Hepatocyte (in vitro differentiated cells): ENCODE measurements around the gene LIN7C. TPM values are rescaled to one million over a fixed set of nuclear protein-coding genes. Genes with fewer than 3 reads are reported as not detected.

ENCODE experiments used
- DNase-seq: peaks from one replicate; pipeline ENCODE4 v3.0.0-alpha.2; 2016; ENCODE audit warnings: low spot score
- H2AFZ ChIP-seq: fragments of 200-600 bp; sonication (generic); 2 replicates; pipeline ENCODE4 v1.6.0; 2016; ENCODE audit warnings: antibody characterized with exemption, mild to moderate bottlenecking
- H3K27ac ChIP-seq: fragments of 200-600 bp; sonication (generic); 2 replicates; pipeline ENCODE4 v1.5.1; 2016; ENCODE audit warnings: mild to moderate bottlenecking
- H3K27me3 ChIP-seq: fragments of 200-600 bp; sonication (generic); 2 replicates; pipeline ENCODE4 v1.6.1; 2016
- H3K36me3 ChIP-seq: fragments of 200-600 bp; sonication (generic); replicated peaks from 2 replicates; pipeline ENCODE4 v1.5.1; 2016; ENCODE audit warnings: low read depth; ENCODE audit not compliant: insufficient read depth
- H3K4me1 ChIP-seq: fragments of 200-600 bp; sonication (generic); 2 replicates; pipeline ENCODE4 v1.5.1; 2016; ENCODE audit warnings: mild to moderate bottlenecking, moderate library complexity; ENCODE audit not compliant: insufficient read depth
- H3K4me2 ChIP-seq: fragments of 200-600 bp; sonication (generic); 2 replicates; pipeline ENCODE4 v1.6.0; 2016
- H3K4me3 ChIP-seq: fragments of 200-600 bp; sonication (generic); 2 replicates; pipeline ENCODE4 v1.5.1; 2016; ENCODE audit warnings: mild to moderate bottlenecking
- H3K79me2 ChIP-seq: fragments of 200-600 bp; sonication (generic); 2 replicates; pipeline ENCODE4 v1.6.0; 2017; ENCODE audit warnings: mild to moderate bottlenecking
- H3K9me2 ChIP-seq: fragments of 200-600 bp; sonication (generic); replicated peaks from 2 replicates; pipeline ENCODE4 v1.6.0; 2017; ENCODE audit warnings: mild to moderate bottlenecking; ENCODE audit not compliant: insufficient read depth
- H3K9me3 ChIP-seq: fragments of 200-600 bp; sonication (generic); 2 replicates; pipeline ENCODE4 v1.5.1; 2016; ENCODE audit warnings: low read depth, mild to moderate bottlenecking
- H4K20me1 ChIP-seq: fragments of 200-600 bp; sonication (generic); 2 replicates; pipeline ENCODE4 v1.6.0; 2016; ENCODE audit warnings: mild to moderate bottlenecking; ENCODE audit not compliant: insufficient read depth, poor library complexity, severe bottlenecking
- EZH2 ChIP-seq: fragments of 200-600 bp; sonication (generic); IDR thresholded peaks from 2 replicates; pipeline ENCODE4 v1.6.1; 2016; ENCODE audit warnings: antibody characterized with exemption, mild to moderate bottlenecking, borderline replicate concordance
- EZH2phosphoT487 ChIP-seq: fragments of 200-600 bp; sonication (generic); IDR thresholded peaks from one replicate; pipeline ENCODE4 v1.6.1; 2018; ENCODE audit warnings: antibody characterized with exemption, mild to moderate bottlenecking, low read depth, moderate library complexity; ENCODE audit not compliant: unreplicated experiment, severe bottlenecking
- WGBS: methylation state at CpG from one replicate; pipeline ENCODE4 v1.1.6; 2016; ENCODE audit warnings: low lambda C conversion rate; ENCODE audit errors: missing lambda C conversion rate; 5-methylcytosine and 5-hydroxymethylcytosine counted together
- polyA plus RNA-seq: library from polyadenylated mRNA; unstranded; fragments of >200 nt; fragmentation: Nextera tagmentation; extraction: Ambion mirVana; gene quantifications from 2 replicates; pipeline ENCODE4 v1.2.1, GENCODE V29; 2016
- total RNA-seq: library from RNA; depleted of rRNA; stranded (reverse); fragments of >200 nt; gene quantifications from 2 replicates; pipeline ENCODE4 v1.2.3, GENCODE V29; 2014
- TF ChIP-seq, protein P1 (sequence below): fragments of 200-600 bp; sonication (generic); IDR thresholded peaks from 2 replicates; pipeline ENCODE4 v1.5.1; 2016; ENCODE audit warnings: antibody characterized with exemption, mild to moderate bottlenecking; ENCODE audit not compliant: poor library complexity

The LIN7C gene
- total and polyA plus RNA-seq, 2 experiments from 2014 or later = 22.4 to 55.5 TPM

DNA sequence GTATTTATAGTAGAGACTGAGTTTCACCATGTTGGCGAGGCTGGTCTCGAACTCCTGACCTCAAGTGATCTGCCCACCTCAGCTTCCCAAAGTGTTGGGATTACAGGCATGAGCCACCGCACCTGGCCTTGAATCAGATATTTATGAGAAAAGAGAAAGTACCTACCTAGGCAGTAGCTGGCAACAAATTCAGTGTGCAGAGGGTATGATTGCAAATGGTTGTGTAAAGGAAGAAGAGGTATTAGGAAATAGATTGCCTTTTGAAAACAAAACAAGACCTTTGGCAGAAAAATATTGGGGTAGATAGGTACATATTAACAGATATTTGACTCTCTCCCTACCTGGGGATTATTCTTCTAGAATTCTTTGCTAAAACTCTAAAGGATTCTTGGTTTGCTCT is 38.5 kb upstream of the LIN7C start:
- DNase-seq = no peak
- no peak overlapping the region for H3K4me3 ChIP-seq
- no peak overlapping the region for H3K4me2 ChIP-seq
- no peaks in the 10 kb centered on the region for H3K79me2 ChIP-seq
- no peak overlapping the region for H2AFZ ChIP-seq
- no peaks in the 10 kb centered on the region for H4K20me1 ChIP-seq
- H3K4me1 ChIP-seq = no peaks in the 10 kb centered on the region
- TF ChIP-seq EZH2phosphoT487 = no peak
- TF ChIP-seq, protein P1, sequence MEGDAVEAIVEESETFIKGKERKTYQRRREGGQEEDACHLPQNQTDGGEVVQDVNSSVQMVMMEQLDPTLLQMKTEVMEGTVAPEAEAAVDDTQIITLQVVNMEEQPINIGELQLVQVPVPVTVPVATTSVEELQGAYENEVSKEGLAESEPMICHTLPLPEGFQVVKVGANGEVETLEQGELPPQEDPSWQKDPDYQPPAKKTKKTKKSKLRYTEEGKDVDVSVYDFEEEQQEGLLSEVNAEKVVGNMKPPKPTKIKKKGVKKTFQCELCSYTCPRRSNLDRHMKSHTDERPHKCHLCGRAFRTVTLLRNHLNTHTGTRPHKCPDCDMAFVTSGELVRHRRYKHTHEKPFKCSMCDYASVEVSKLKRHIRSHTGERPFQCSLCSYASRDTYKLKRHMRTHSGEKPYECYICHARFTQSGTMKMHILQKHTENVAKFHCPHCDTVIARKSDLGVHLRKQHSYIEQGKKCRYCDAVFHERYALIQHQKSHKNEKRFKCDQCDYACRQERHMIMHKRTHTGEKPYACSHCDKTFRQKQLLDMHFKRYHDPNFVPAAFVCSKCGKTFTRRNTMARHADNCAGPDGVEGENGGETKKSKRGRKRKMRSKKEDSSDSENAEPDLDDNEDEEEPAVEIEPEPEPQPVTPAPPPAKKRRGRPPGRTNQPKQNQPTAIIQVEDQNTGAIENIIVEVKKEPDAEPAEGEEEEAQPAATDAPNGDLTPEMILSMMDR = no peak
- TF ChIP-seq EZH2 = no peak
- no peaks in the 10 kb centered on the region for H3K36me3 ChIP-seq
- no peaks in the 10 kb centered on the region for H3K9me2 ChIP-seq
- WGBS = 95% methylated on average over 3 of the region's 3 CpGs
- no peaks in the 10 kb centered on the region for H3K27me3 ChIP-seq
- H3K27ac ChIP-seq = no peak overlapping the region
- no peaks in the 10 kb centered on the region for H3K9me3 ChIP-seq

DNA sequence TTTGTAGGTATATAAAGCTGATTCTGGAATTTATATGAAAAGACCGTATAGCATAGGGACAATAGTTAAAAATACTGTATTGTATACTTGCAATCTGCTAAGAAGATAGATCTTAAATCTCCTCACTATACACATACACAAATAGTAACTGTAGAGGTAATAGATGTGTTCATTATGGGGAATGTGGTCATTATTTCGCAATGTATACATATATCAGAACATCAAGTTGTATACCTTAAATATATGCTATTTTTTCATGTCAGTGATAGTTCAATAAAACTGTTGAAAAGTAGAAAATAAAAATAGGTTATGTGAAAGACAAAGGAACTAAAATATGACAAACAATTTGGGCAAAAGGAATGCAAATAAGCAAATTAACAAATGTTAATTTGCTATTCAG is 35.2 kb upstream of the LIN7C start:
- Histone ChIP-seq H3K27me3 (no peaks in the 10 kb centered on the region), H4K20me1 (no peaks in the 10 kb centered on the region), H3K4me2 (no peak overlapping the region), H3K4me3 (no peak overlapping the region), H3K36me3 (no peaks in the 10 kb centered on the region), H3K79me2 (no peaks in the 10 kb centered on the region), H3K27ac (no peak overlapping the region), H2AFZ (no peak overlapping the region), H3K9me3 (no peaks in the 10 kb centered on the region), H3K4me1 (no peaks in the 10 kb centered on the region), H3K9me2 (no peaks in the 10 kb centered on the region)
- WGBS = 98% methylated on average over 2 of the region's 2 CpGs
- DNase-seq = no peak
- no peak for TF ChIP-seq EZH2phosphoT487
- no peak for TF ChIP-seq EZH2
- TF ChIP-seq, protein P1 = no peak

DNA sequence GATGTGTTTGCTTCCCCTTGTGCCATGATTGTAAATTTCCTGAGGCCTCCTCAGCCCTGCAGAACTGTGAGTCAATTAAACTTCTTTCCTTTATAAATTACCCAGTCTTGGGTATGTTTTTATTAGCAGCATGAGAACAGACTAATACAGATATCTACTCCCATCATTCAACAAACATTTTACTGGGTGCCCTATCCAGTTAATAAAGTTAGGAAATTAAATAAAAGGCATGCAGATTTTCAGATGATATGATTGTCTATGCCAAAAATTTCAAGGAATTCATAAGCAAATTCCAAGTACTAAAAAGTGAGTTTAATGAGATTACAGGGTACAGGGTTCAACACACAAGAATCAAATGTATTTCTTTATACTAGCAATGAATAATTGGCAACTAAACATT is 33.5 kb upstream of the LIN7C start:
- Histone ChIP-seq H3K79me2 (no peaks in the 10 kb centered on the region), H3K4me3 (no peak overlapping the region), H2AFZ (no peak overlapping the region), H3K9me2 (no peaks in the 10 kb centered on the region), H4K20me1 (no peaks in the 10 kb centered on the region), H3K4me2 (no peak overlapping the region), H3K27me3 (no peaks in the 10 kb centered on the region), H3K36me3 (no peaks in the 10 kb centered on the region), H3K9me3 (no peaks in the 10 kb centered on the region), H3K27ac (no peak overlapping the region), H3K4me1 (no peaks in the 10 kb centered on the region)
- DNase-seq = no peak
- no peak for TF ChIP-seq EZH2
- TF ChIP-seq, protein P1 = no peak
- no peak for TF ChIP-seq EZH2phosphoT487

DNA sequence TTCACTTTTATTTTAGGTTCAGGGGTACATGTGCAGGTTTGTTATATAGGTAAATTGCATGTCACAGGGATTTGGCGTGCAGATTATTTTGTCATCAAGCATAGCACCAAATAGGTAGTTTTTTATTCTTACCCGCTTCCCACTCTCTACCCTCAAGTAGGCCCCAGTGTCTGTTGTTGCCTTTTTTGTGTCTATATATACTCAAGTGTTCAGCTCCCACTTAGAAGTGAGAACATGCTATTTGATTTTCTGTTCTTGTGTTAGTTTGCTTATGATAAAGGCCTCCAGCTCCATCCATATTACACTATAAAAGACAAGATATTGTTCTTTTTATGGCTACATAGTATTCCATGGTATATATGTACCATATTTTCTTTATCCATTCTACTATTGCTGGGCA is 28.5 kb upstream of the LIN7C start:
- no peaks in the 10 kb centered on the region for H3K9me2 ChIP-seq
- no peak overlapping the region for H3K4me3 ChIP-seq

More for the DNA sequence above, 28.5 kb upstream of the LIN7C start:
- no peak overlapping the region for H3K4me2 ChIP-seq
- no peaks in the 10 kb centered on the region for H4K20me1 ChIP-seq
- H3K36me3 ChIP-seq = no peaks in the 10 kb centered on the region
- 91% methylated on average over 2 of the region's 2 CpGs for WGBS
- H3K27ac ChIP-seq = no peak overlapping the region
- H3K27me3 ChIP-seq = no peaks in the 10 kb centered on the region
- no peak for DNase-seq
- TF ChIP-seq EZH2 (no peak), EZH2phosphoT487 (no peak)
- TF ChIP-seq, protein P1 = no peak
- no peak overlapping the region for H2AFZ ChIP-seq
- no peaks in the 10 kb centered on the region for H3K79me2 ChIP-seq
- H3K9me3 ChIP-seq = no peaks in the 10 kb centered on the region
- no peaks in the 10 kb centered on the region for H3K4me1 ChIP-seq
